ENCODE measurements around the gene BHLHE23. TPM values are rescaled to one million over a fixed set of nuclear protein-coding genes. Genes with fewer than 3 reads are reported as not detected.

The BHLHE23 gene
- total RNA-seq, 6 experiments from 2014 or later = not detected

- Mint-ChIP-seq H3K36me3 (ENCODE audit: low read depth) (peaks cover 5% of the 10 kb centered on the region; the same call in 1 of the 2 replicates), H3K4me1 (ENCODE audit: low read depth) (peaks cover 6% of the 10 kb centered on the region; the same call in 1 of the 2 replicates), H3K9me3 (peaks cover 5% of the 10 kb centered on the region; the same call in 1 of the 2 replicates), H3K27ac (no peak overlapping the region), H3K27me3 (ENCODE audit: insufficient read depth) (peaks cover 70% of the 10 kb centered on the region), H3K4me3 (no peak overlapping the region)
- no peak for DNase-seq
- no peak for TF ChIP-seq CTCF (IDR thresholded peaks at IDR 0.05)
Measured at GRCh38 chr20:63022501-63022900, 15.7 kb upstream of the BHLHE23 start.

GRCh38 chr20:63021356-63022321 is 14.9 kb upstream of the BHLHE23 start:
- Mint-ChIP-seq H3K27ac (no peak overlapping the region), H3K36me3 (ENCODE audit: low read depth) (peaks cover 5% of the 10 kb centered on the region; the same call in 1 of the 2 replicates), H3K9me3 (peaks cover 5% of the 10 kb centered on the region; the same call in 1 of the 2 replicates), H3K27me3 (ENCODE audit: insufficient read depth) (peaks cover 64% of the 10 kb centered on the region), H3K4me1 (ENCODE audit: low read depth) (peaks cover 6% of the 10 kb centered on the region; the same call in 1 of the 2 replicates), H3K4me3 (no peak overlapping the region)
- no peak for DNase-seq
- no peak for TF ChIP-seq CTCF (IDR thresholded peaks at IDR 0.05)

- no peak for TF ChIP-seq CTCF (IDR thresholded peaks at IDR 0.05)
- H3K27ac Mint-ChIP-seq = no peak overlapping the region
- H3K27me3 Mint-ChIP-seq (ENCODE audit: insufficient read depth) = peaks cover 62% of the 10 kb centered on the region
Measured at GRCh38 chr20:63020681-63021080, 13.9 kb upstream of the BHLHE23 start.

GRCh38 chr20:63017826-63018411 is 11.2 kb upstream of the BHLHE23 start:
- Mint-ChIP-seq H3K4me3 (no peak overlapping the region), H3K4me1 (ENCODE audit: low read depth) (no peaks in the 10 kb centered on the region), H3K36me3 (ENCODE audit: low read depth) (peaks cover 13% of the 10 kb centered on the region), H3K27me3 (ENCODE audit: insufficient read depth) (peaks cover 66% of the 10 kb centered on the region), H3K9me3 (peaks cover 17% of the 10 kb centered on the region), H3K27ac (no peak overlapping the region)
- TF ChIP-seq CTCF (IDR thresholded peaks at IDR 0.05) = no peak
- no peak for DNase-seq

More at GRCh38 chr20:63020681-63021080, 13.9 kb upstream of the BHLHE23 start:
- H3K4me1 Mint-ChIP-seq (ENCODE audit: low read depth) = peaks cover 4% of the 10 kb centered on the region; the same call in 1 of the 2 replicates
- H3K36me3 Mint-ChIP-seq (ENCODE audit: low read depth) = peaks cover 5% of the 10 kb centered on the region; the same call in 1 of the 2 replicates
- DNase-seq = no peak
- peaks cover 5% of the 10 kb centered on the region; the same call in 1 of the 2 replicates for H3K9me3 Mint-ChIP-seq
- H3K4me3 Mint-ChIP-seq = no peak overlapping the region

GRCh38 chr20:63017076-63017825 is 10.5 kb upstream of the BHLHE23 start:
- Mint-ChIP-seq H3K4me3 (no peak overlapping the region), H3K27me3 (ENCODE audit: insufficient read depth) (peaks cover 62% of the 10 kb centered on the region)

More at GRCh38 chr20:63017076-63017825, 10.5 kb upstream of the BHLHE23 start:
- no peaks in the 10 kb centered on the region for H3K4me1 Mint-ChIP-seq (ENCODE audit: low read depth)
- no peak for DNase-seq
- peaks cover 15% of the 10 kb centered on the region for H3K36me3 Mint-ChIP-seq (ENCODE audit: low read depth)
- no peak overlapping the region for H3K27ac Mint-ChIP-seq
- no peak for TF ChIP-seq CTCF (IDR thresholded peaks at IDR 0.05)
- H3K9me3 Mint-ChIP-seq = peaks cover 23% of the 10 kb centered on the region

All from HFFc6 (cell line).